COLO668 (cell line): ENCODE measurements around the gene P3H4.
A peak's percentile ranks its signal among the peaks of the same experiment; 100 is the strongest.

ENCODE experiments used
- DNase-seq: peaks from one replicate; lab custom pipeline; 2025; ENCODE audit not compliant: unreplicated experiment; lab: John Stamatoyannopoulos, UW

P3H4 gene

GRCh38 chr17:41822216-41823140 is 10.7 kb upstream of the P3H4 start:
- DNase-seq, result no peak

GRCh38 chr17:41821776-41822175 is 10.0 kb upstream of the P3H4 start:
- DNase-seq, result no peak

GRCh38 chr17:41818024-41818423 is 6.3 kb upstream of the P3H4 start:
- DNase-seq, result no peak

- DNase-seq, result no peak
Measured at GRCh38 chr17:41816637-41817320, 5.0 kb upstream of the P3H4 start.

GRCh38 chr17:41814195-41814594 is 2.4 kb upstream of the P3H4 start:
- no peak for DNase-seq

GRCh38 chr17:41813699-41814124 is 2.0 kb upstream of the P3H4 start:
- DNase-seq, result no peak

- no peak for DNase-seq
Measured at GRCh38 chr17:41813152-41813680, 1.5 kb upstream of the P3H4 start.

GRCh38 chr17:41812381-41813151 is 817 bp upstream of the P3H4 start, which contains the start of gene FKBP10:
TSS of gene FKBP10 (plus strand) at chr17:41813004. CDS start at chr17:41813035, 31 bp downstream.
- DNase-seq, result peak; percentile 48

GRCh38 chr17:41810659-41811548 is 845 bp downstream of the P3H4 start:
- DNase-seq, result no peak

GRCh38 chr17:41806685-41807445 is 4.9 kb downstream of the P3H4 start:
- no peak for DNase-seq

- no peak for DNase-seq
Measured at GRCh38 chr17:41803049-41804020, 8.4 kb downstream of the P3H4 start.

- DNase-seq, result peak; percentile 63
Measured at GRCh38 chr17:41801374-41802271, 10.1 kb downstream of the P3H4 start.

- DNase-seq, result peak; percentile 43
Measured at GRCh38 chr17:41800601-41801373, 11.0 kb downstream of the P3H4 start.

- no peak for DNase-seq
Measured at GRCh38 chr17:41799366-41799765, 12.4 kb downstream of the P3H4 start.

- DNase-seq, result no peak
Measured at GRCh38 chr17:41797377-41797776, 14.4 kb downstream of the P3H4 start.

GRCh38 chr17:41796121-41796895 is 15.4 kb downstream of the P3H4 start:
- no peak for DNase-seq
